HG03378 (cell line): Measurements from ENCODE around the gene GATA5.

Experiments
- ATAC-seq: cut with Tn5 transposase; IDR thresholded peaks from one replicate; pipeline ENCODE4 v1.9.1; 2021; ENCODE audit warnings: mild to moderate bottlenecking, moderate library complexity; ENCODE audit not compliant: unreplicated experiment

The GATA5 gene

DNA sequence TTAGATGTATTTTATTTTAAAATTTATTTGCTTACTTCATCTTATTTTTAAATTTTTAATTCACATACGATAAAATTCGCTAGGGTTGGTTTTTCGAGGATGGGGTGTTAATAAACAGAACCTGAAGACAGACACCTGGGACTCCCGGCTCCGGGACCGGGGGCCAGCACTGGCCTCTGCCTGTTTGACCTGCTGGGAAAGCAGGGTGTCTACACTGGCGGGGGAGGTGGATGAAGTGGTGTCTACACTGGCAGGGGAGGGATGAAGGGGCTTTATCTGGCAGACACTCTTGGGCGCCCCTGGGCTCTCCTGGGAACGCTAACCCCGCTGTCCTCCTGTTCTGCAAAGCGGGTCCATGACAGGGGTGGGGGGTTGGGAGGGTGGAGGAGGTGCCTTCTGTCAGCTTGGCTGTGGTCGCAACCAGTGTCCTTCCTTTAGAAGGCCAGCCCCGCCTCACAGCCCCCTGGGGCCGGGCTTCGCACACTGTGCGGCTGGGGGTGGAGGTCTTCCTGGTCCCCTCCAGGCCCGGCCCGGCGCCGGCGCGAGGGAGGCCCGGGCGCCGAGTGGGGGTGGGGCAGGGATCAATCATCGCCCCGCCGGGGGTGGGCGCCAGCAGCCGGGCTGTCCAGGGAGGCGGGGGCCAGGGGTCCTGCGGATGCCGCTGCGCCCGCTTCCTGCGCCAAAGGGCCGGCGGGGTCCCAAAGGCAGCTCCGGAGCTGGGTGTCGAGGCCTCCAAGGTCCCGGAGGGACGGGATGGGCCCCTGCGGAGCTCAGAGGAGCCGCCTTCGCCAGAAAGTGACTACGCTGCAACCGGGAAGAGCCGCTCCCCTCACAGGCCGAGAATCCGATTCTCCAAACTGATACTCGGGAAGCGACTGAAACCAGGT lies 1.8 kb downstream of the GATA5 start:
- ATAC-seq, result no peak

DNA sequence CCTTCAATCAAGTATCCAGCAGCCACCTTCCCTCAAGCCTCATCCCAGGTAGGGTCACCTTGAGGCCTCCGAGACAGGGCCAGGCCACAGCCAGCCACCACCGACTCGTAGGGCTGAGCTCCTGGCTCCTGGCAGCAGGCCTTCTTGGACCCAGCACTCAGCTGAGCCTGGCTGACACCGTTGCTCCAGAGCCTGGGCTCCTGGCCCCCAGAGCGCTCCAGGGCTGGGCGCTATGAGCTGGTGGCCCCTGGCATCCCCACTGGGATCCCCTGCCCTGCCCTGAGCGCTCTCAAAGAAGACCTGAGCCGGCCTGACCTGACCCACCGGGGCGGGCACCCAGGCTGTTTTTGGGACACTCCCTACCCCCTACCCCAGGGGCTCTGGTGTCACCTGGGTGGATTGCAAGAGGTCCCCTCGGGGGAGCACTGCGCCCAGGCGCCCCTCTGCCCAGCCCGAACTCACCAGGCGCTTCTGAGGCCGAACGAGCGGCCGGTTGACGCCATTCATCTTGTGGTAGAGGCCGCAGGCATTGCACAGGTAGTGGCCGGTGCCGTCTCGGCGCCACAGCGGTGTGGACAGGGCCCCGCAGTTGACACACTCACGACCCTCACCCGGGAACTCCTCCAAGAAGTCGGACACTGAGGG lies 2.7 kb downstream of the GATA5 start:
- no peak for ATAC-seq

DNA sequence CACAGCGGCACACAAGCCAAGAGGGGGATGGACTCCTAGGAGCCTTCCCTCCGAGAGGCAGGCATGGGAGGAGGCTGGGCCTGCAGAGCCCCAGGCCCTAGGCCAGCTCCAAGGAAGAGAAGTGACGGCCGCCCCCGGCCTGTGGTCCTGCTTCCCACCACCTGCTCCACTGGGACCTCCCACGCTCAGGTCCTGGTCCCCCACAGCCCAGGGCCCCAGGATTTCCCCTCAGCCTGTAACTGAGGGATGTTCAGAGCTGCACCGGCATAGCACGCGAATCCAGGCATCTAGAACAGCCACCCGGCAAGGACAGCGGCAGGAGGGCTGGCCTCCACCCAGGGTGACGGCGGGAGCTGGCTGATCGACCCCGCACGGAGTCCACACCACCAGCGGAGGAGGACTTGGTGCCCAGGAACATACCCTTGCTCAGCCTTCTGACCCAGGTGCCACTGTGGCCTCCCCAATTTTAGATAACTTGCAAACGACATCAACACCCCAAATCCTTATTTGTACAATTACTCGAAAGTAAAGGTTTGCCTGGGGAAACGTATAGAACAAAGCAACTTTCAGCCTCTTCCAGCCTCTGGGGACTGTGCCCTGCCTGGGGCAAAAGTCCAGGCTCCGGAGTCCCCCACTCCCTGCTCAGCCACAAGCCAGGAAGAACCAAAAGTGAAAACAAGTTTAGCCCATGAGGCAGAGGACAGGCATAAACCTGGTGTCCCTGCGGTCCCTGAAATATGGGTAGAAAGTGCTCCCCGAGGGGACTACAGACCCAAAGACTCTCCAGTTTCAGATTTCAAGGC lies 3.5 kb downstream of the GATA5 start:
- ATAC-seq, result no peak

DNA sequence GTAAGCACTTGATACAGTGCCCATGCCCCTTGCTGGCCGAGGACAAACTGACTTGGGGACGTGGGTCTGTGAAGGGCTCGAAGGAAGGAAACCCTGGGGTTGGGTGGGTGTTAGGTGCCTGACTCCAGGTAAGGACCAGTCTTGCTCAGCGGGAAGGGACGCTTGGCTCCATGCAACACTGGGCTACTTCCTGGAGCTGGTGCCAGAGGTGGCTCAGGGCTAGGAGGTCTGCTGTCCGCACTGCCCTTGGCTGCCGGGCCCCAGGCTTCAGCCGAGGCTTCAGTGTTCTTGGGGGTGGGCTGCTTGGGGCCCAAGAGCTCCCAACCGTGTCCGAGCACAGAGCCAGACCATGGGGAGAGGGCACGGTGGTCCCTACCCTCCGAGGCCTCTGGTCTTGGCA lies 5.3 kb downstream of the GATA5 start:
- no peak for ATAC-seq

DNA sequence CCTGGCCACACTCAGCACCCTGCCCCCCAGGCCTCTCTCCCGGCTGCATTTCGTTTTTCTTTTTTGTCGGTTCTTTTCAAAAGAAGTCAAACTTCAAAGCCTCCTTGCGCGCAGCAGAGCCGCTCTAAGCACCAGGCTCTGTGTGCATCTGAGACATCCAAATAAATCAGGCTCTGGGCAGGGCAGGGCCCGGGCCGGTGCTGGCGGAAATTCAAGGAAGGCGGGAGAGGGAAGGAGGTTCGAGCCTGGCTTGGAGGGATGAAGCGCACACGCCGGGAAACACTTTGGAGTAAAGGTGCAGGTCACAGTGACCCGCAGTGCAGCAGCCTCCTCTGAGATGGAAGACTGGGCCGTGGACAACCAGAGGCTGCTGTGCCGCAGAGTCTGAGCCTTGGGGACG lies 5.8 kb downstream of the GATA5 start:
- ATAC-seq, result no peak

DNA sequence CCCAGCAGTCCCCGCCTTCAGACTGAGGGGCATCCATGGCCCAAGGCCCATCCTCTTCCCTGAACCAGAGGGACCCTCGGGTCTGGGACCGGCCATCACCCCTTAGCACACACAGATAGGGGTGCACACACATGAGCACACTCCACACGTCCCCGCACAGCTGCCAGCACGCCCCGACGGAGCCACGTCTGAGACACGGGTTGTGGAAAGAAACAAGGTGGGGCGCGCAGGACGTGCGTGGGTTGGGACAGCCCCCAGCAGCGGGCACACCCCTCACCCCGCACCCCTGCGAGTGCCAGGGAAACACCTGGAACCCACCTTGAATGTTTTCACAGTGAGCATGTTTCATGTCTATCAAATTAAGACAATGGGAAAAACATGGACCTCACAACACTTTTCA lies 6.4 kb downstream of the GATA5 start:
- ATAC-seq, result no peak

DNA sequence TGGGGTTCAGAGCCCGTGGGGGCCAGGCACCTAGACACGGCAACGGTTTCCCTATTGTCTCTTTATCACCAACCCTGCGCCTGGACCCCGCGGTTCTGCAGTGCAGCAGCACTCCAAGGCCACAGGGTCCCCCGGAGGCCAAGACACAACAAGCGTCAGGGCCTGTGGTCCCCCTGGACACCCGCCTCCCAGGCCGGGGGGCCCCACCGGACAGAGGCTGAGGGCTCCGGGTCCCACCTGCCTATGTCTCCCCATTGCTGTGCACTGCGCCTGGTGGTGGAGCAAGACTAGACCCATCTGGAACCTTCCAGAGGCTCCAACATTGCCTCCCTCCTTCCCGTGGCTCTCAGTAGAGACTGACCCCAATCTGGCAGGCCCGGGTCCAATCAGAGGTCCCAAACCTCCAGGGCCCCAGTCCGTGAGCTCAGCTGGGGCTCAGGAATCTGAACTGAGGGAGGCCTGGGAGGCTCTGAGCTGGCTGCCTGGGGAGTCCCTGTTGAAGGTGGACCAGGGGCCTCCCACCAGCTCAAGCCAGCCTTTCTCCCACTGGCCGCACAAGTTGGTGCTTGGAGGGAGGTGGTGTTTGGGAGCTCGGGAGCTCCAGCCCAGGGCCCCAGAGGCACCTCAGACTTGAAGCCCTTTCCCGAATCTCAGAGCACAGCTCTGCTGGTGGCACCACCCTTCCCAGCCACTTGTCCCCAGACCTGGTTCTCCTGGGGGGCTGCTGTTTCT lies 8.8 kb downstream of the GATA5 start:
- no peak for ATAC-seq

DNA sequence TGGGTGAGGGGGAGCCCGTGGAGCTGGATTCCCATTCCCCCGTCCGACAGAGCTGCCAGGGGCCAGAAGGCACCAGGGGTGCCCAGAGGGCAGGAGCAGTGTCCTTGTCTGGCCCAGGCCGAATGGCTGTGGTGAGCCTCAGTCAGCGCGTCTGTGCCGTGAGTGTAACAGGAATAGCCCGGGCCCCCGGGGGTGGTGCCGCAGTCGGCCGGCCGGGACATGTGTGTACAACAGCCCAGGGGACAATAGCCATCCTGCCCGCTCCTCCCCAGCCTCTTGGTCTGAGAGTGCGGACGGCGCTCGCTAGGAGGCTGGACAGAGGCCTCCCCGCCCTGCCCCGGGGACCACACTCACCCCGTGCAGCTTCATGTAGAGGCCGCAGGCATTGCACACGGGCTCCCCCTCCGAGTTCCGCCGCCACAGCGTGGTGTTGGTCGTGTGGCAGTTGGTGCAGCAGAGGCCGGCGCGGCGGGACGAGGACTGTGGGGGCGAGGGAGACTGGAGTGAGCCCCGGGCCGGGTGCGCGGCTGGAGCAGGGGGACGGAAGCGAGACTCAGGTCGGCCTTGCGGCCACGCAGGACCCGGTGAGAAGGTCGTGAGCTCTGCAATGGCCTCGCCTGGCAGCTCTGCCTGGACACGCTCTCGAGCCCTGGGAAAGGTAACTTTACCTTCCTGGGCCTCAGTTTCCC lies 9.6 kb downstream of the GATA5 start:
- ATAC-seq, result no peak

DNA sequence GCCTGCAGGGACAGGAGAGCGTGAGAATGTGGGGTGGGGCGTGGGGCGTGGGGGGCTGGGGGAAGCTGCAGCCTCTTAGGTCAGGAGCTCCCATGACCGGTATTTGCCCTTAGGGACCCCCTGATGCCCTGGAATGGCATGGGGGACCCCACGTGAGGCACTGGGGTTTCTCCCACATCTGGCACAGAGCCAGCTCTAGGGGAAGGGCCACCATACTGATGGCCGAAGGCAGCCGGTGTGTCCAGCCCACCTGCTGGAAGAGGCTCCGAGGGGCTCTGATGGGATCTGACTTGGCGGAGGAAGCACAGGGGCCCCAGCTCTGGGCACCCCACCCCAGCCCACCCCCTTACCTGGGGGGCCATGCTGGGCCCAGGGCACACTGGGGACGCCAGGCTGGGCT lies 10.8 kb downstream of the GATA5 start:
- ATAC-seq, result no peak

DNA sequence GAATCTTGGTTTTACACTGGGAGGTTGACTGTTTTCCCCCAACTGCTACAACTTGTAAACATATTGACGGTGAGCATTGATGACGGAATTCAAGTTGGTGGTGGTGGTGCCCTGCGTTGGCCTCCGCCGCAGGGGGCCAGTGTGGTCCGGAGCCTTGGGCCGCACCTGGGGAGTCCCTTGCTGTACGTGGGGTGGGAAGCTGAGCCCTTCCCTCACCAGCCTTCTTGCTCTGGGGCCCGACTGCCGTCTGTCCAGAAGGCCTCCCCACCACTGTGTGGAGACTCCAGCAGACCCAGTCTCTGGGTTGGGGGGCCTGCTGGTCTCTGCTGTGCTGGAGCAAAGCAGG lies 11.4 kb downstream of the GATA5 start:
- no peak for ATAC-seq

DNA sequence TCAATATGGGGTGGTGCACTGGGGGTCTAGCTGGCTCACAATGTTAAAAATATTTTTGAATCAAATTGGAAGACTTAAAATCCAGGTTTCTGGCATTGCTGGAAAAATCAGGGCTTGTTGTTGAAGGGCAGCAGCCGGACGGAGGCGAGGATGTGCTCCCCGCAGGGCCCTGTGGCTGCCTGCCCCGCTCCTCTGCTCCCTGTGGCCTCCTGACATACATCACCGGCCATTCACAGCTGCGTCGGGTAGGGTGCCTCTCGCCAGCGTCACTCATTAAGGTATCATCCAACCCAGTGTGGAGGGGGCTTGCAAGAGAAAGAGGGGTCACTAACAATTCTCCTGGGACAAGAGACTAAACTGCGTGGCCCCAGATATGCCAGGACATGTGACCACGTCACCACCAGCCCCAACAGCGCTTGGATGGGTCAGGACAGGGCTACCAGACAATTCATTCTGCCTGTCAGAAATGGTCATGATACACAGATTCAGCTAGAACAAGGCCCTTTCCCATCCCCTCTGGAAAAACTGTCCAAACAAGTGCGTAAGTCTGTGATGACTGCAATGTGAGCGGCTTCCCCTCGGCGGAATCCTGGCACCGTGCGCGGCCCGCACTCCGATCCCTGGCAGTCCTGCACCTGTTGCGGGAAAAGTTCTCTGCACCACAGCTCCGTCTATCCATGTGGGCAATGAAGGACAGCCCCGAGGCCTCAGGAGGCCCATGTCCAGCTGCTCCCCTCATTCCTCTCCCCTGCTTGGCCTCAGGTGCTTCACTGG lies 12.0 kb downstream of the GATA5 start:
- ATAC-seq, result no peak

DNA sequence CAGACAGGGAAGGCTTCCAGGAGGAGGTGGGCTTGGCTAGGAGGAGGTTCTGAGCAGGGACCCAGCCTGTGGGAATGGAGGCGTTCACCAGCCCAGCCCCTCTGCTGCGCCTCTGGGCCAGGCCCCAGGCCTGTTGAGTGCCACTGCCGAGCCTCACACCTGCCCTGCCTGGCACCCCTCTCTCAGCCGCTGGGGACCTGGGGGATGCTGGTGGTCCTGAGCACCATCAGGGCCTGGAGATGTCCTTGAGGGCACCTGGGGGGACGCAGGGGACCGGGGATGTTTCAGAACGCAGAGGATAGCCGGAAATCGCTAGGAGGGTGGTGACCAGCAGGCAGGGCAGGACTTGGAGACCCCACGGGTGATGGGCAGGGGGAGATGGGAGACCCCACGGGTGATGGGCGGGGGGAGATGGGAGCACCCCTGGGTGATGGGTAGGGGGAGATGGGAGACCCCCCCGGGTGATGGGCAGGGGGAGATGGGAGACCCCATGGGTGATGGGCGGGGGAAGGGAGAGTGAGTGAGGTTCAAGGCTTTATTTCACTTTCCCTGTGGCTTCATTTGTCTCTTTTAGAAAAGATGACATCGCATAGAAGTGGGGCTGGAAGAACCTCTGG lies 12.7 kb downstream of the GATA5 start:
- ATAC-seq, result no peak

DNA sequence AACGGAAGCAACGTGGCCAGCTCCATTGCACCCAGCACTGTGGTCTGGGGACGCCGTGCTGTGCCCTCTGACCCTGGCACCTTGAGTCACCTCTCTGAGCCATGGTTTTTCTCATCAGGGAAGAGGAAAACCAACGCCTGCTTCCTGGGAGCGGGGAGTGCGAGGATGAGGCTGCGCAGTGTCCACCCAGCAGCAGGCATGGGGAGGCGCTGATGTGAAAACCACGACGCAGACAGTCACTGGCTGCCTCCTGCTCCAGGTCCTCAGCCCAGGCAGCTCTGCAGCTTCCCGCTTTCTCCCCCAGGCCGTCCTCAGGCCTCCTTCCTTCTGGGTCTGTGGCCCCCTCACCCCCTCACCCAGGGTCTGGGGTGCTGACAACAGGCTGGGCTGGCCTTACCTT lies 14.0 kb downstream of the GATA5 start:
- ATAC-seq, result no peak

DNA sequence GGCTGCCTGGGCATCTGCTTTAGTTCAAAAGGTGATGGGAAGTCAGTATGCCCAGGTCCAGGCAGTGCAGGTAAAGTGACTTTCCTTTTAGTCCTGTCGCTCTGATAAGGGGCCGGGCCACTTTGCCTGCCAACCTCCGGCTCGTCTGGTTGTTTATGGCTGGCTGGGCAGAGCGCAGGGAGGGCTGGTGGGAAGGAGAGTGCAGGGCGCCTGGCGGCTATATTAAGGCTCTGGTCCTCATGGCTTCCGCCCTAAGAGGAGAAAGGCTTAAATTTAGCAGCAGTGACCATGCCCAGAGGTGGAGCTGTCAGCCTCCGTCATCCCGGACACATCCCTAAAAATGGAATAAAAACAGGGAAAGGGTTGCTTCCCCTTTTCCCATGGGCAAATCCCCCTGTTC lies 14.6 kb downstream of the GATA5 start:
- no peak for ATAC-seq

DNA sequence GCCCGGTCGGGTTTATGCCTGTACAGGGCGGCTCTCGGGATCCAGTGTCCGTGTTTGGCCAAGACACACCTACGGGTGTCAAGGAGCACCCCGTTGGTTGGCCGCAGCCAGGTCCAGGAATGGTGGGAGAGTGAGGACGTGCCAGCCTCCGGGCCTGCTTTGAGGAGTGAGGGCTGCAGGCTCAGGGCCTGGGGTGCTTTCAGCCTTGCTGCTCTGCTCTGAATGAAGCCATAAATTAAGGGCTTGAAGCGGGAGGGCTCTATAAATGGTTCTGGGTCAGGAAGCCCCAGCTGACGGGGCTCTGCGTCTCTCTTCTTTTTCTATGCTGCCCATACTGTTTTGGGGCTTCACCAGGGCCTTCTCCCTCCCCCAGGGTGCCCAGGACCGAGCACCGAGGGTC lies 15.1 kb downstream of the GATA5 start:
- no peak for ATAC-seq

DNA sequence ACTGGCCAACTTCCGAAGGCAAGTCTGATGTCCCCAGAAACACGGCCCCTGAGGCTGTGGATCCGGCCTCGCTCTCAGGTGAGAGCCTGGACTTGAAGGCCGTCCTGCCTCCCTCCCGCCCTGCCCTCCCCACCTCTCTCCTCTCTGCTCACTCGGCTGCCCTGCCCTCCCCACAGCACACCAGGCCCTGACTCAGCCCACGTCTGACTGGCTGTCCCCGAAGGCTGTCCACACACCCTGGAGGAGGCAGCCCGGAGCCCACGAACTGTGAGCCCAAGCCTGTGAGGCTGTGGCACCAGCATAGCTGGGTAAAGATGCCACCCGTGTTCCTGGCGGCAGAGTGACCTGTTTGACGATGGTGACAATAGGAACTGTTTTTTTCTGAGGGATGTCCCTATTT lies 16.3 kb downstream of the GATA5 start:
- ATAC-seq, result no peak

DNA sequence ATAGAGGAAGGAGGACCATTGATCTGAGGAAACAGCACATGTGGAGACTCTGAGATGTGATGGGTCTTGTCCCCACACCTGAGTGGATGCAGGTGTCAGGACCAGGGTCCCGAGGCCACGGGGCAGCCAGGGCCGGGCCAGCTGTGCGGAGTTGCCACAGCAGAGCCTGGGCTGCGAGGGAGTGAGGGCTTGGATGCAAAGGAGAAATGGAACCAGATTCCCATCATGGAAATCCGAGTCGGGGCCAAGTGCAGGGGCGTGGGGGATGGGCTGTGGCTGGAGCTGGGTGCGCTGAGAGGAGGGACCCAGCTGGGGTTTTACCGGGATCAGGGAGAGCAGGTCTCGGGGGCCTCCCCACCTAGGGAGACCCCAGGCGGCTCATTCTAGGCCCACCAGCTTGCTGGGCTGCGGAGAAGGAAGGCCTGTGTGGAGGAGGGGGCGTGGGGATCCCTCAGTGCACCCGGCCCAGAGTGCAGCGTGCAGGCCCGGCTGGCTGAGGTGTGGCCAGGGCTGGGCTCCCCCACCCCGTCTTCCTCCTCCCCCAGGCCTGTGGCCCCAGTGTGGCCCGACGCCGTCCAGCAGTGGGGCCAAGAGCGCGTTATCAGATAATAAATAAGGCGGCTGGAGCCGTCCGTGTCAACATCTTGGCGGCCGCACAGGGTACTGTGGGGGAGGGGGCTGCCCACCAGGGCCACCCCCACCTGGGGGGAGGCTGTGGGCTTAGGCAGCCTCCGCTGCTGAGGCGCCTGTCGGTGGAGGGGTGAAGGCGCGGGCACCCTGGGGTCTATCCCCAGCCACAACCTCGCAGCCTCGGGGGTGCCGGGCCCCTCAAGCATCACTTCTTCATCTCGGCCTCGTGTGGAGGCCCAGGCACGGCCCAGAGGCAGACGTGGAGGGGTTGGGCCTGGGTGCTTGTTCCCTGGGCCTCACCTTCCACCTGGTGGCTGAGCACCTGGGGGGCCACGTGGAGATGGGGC lies 17.2 kb downstream of the GATA5 start:
- no peak for ATAC-seq

DNA sequence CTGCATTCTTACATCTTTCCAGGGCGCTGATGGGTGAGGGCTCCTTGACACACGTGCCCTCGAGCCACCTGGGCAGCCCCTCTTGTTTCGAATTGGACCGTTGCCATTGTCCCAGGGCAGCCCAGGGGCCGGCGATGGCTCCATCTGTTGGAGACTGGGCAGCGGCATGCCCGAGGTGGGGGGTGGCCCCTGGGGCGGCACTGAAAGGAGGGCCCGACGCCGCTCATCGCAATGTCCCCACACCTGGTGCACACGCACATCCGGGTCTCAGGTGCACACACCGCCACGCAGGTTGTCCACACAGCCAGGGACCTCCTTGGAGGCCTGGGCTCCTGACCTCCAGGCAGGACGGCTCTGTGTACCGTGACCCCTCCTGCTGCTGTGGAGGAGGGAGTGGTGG lies 18.0 kb downstream of the GATA5 start:
- ATAC-seq, result no peak
